Left hindlimb (tissue), 1 donor: Measurements from ENCODE around the gene FOXF1.
A peak's percentile ranks its signal among the peaks of the same experiment; 100 is the strongest.

ENCODE experiments used
- DNase-seq: peaks from one replicate; pipeline ENCODE4 v3.0.0-alpha.2; 2018

The FOXF1 gene

GRCh38 chr16:86558355-86559193, 48.2 kb downstream of the FOXF1 start:
- no peak for DNase-seq

- DNase-seq: no peak
Measured at GRCh38 chr16:86559802-86560305, 49.5 kb downstream of the FOXF1 start.

GRCh38 chr16:86562356-86562755, 52.0 kb downstream of the FOXF1 start:
- DNase-seq: no peak

GRCh38 chr16:86563469-86564345, 53.4 kb downstream of the FOXF1 start:
- peak; percentile 88 for DNase-seq
